Urothelium cell line (cell line): ENCODE results near the gene HMGCLL1.
A peak's percentile ranks its signal among the peaks of the same experiment; 100 is the strongest.

ENCODE experiments used
- DNase-seq: peaks from one replicate; pipeline ENCODE4 v3.0.0; 2011; ENCODE audit warnings: low spot score, mixed read lengths
- FAIRE-seq: peaks from 2 replicates; lab custom pipeline; 2011; peaks lifted over from hg19 to GRCh38; lab: Jason Lieb, UNC

HMGCLL1 gene

GRCh38 chr6:55448451-55448850 lies 130.5 kb downstream of the HMGCLL1 start:
- DNase-seq (no peak), FAIRE-seq (no peak)

- DNase-seq = no peak
Measured at GRCh38 chr6:55447891-55448290, 131.1 kb downstream of the HMGCLL1 start.

GRCh38 chr6:55445648-55446204 lies 133.3 kb downstream of the HMGCLL1 start:
- DNase-seq = no peak
- FAIRE-seq = peak; percentile 23

More at GRCh38 chr6:55447891-55448290, 131.1 kb downstream of the HMGCLL1 start:
- FAIRE-seq = no peak

- FAIRE-seq = no peak
- no peak for DNase-seq
Measured at GRCh38 chr6:55443238-55444134, 135.5 kb downstream of the HMGCLL1 start.

GRCh38 chr6:55438203-55438602 lies 140.8 kb downstream of the HMGCLL1 start:
- DNase-seq = no peak
- FAIRE-seq = no peak

GRCh38 chr6:55437141-55437540 lies 141.9 kb downstream of the HMGCLL1 start:
- DNase-seq (no peak), FAIRE-seq (no peak)

- DNase-seq (peak; percentile 14), FAIRE-seq (no peak)
Measured at GRCh38 chr6:55433446-55434130, 145.4 kb downstream of the HMGCLL1 start.

GRCh38 chr6:55423933-55424332 lies 155.1 kb downstream of the HMGCLL1 start:
- DNase-seq (no peak), FAIRE-seq (no peak)

GRCh38 chr6:55410674-55411073 lies 168.3 kb downstream of the HMGCLL1 start:
- no peak for DNase-seq

GRCh38 chr6:55405474-55406235 lies 173.3 kb downstream of the HMGCLL1 start:
- DNase-seq = peak; percentile 34
- FAIRE-seq = no peak

More at GRCh38 chr6:55410674-55411073, 168.3 kb downstream of the HMGCLL1 start:
- FAIRE-seq = no peak

- no peak for FAIRE-seq
- DNase-seq = no peak
Measured at GRCh38 chr6:55399351-55399750, 179.6 kb downstream of the HMGCLL1 start.

GRCh38 chr6:55397986-55398385 lies 181.0 kb downstream of the HMGCLL1 start:
- DNase-seq (no peak), FAIRE-seq (no peak)

- DNase-seq (no peak), FAIRE-seq (no peak)
Measured at GRCh38 chr6:55395871-55396270, 183.1 kb downstream of the HMGCLL1 start.

- peak; percentile 23 for FAIRE-seq
Measured at GRCh38 chr6:55388211-55388610, 190.8 kb downstream of the HMGCLL1 start.

More at GRCh38 chr6:55388211-55388610, 190.8 kb downstream of the HMGCLL1 start:
- DNase-seq = no peak
